Peyer's patch (tissue), 4 donors: Measurements from ENCODE around the gene PSMC6. TPM values are rescaled to one million over a fixed set of nuclear protein-coding genes. Genes with fewer than 3 reads are reported as not detected.

Source experiments
- DNase-seq, 3 donors: peaks; one replicate each; pipeline ENCODE4 v3.0.0-alpha.2; 2017 to 2019
- H3K27ac ChIP-seq, 4 donors: fragments of 200-600 bp; sonication (generic); one replicate each; pipeline ENCODE4 v1.5.1; 2016 to 2019
- H3K27me3 ChIP-seq, 2 donors: fragments of 200-600 bp; sonication (generic); one replicate each; pipeline ENCODE4 v1.5.1; 2019
- H3K36me3 ChIP-seq, 3 donors: fragments of 200-600 bp; sonication (generic); one replicate each; pipeline ENCODE4 v1.5.1; 2016 to 2019
- H3K4me1 ChIP-seq, 4 donors: fragments of 200-600 bp; sonication (generic); one replicate each; pipeline ENCODE4 v1.5.1; 2016 to 2019
- H3K4me3 ChIP-seq, 4 donors: fragments of 200-600 bp; sonication (generic); 1 replicate in 3 of 4; 2 replicates in 1 of 4; pipeline ENCODE4 v1.5.1; 2016 to 2019; ENCODE audit warnings: mild to moderate bottlenecking in 1 of 4
- H3K9me3 ChIP-seq, 4 donors: fragments of 200-600 bp; sonication (generic); one replicate each; pipeline ENCODE4 v1.5.1; 2016 to 2019; ENCODE audit warnings: mild to moderate bottlenecking in 1 of 4
- POLR2A ChIP-seq, 2 donors: fragments of 450-650 bp; IDR thresholded peaks; one replicate each; pipeline ENCODE4 v1.5.1; 2017; ENCODE audit warnings: antibody characterized with exemption in 2 of 2, mild to moderate bottlenecking in 2 of 2, moderate library complexity in 2 of 2
- total RNA-seq, 4 donors: library from RNA; depleted of rRNA; stranded (reverse); fragments of >200 nt; gene quantifications; one replicate each; pipeline ENCODE4 v1.1.0, GENCODE V29; 2016
- TF ChIP-seq, protein P1 (sequence below), 6 experiments: fragments of 450-650 bp in 4 of 6; fragments of 200-600 bp in 2 of 6; sonication (generic) in 1 of 6; IDR thresholded peaks; one replicate each; pipeline ENCODE4 v1.5.1; 2017 to 2019; ENCODE audit warnings: antibody characterized with exemption in 6 of 6, mild to moderate bottlenecking in 3 of 6, moderate library complexity in 1 of 6

PSMC6 gene
- total RNA-seq, 4 donors from 2014 or later = 55.8 to 104 (median 69.5) TPM

DNA sequence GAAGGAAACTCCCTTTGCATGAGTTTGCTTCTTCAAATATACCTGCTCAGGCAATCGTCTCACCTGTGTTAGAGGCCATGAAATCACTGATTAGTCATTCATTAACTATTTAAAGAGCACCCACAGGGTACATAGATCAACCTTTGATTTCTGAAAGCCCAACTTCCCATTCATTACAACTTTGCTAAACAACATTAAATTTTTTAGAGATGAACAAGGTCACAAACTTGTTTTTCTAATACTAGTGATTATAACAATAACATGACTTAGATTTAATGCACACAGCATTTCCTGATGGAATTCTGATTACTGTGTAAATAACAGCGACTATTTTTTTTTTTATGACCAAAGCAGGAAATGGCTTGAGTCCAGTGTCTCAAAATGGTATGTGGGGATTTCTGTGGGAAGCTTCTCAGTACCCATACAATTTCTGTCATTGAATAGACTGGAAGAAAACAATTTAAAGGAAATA is 6.3 kb upstream of the PSMC6 start:
- no peaks in the 10 kb centered on the region for H3K27me3 ChIP-seq
- TF ChIP-seq, protein P1, sequence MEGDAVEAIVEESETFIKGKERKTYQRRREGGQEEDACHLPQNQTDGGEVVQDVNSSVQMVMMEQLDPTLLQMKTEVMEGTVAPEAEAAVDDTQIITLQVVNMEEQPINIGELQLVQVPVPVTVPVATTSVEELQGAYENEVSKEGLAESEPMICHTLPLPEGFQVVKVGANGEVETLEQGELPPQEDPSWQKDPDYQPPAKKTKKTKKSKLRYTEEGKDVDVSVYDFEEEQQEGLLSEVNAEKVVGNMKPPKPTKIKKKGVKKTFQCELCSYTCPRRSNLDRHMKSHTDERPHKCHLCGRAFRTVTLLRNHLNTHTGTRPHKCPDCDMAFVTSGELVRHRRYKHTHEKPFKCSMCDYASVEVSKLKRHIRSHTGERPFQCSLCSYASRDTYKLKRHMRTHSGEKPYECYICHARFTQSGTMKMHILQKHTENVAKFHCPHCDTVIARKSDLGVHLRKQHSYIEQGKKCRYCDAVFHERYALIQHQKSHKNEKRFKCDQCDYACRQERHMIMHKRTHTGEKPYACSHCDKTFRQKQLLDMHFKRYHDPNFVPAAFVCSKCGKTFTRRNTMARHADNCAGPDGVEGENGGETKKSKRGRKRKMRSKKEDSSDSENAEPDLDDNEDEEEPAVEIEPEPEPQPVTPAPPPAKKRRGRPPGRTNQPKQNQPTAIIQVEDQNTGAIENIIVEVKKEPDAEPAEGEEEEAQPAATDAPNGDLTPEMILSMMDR (IDR thresholded peaks at IDR 0.05) = no peak
- no peak for TF ChIP-seq POLR2A (IDR thresholded peaks at IDR 0.05)
- H3K27ac ChIP-seq = peak overlapping the region in 3 of 4 donors; percentile 24 to 80 (median 76)
- no peaks in the 10 kb centered on the region for H3K36me3 ChIP-seq
- H3K4me1 ChIP-seq = peaks cover 0 to 6% (median 0%) of the 10 kb centered on the region in 4 donors
- no peak for DNase-seq
- no peak overlapping the region for H3K4me3 ChIP-seq
- H3K9me3 ChIP-seq = no peaks in the 10 kb centered on the region

GRCh38 chr14:52701223-52701622 is 5.8 kb upstream of the PSMC6 start:
- no peak for TF ChIP-seq POLR2A (IDR thresholded peaks at IDR 0.05)
- TF ChIP-seq, protein P1 (IDR thresholded peaks at IDR 0.05) = no peak

DNA sequence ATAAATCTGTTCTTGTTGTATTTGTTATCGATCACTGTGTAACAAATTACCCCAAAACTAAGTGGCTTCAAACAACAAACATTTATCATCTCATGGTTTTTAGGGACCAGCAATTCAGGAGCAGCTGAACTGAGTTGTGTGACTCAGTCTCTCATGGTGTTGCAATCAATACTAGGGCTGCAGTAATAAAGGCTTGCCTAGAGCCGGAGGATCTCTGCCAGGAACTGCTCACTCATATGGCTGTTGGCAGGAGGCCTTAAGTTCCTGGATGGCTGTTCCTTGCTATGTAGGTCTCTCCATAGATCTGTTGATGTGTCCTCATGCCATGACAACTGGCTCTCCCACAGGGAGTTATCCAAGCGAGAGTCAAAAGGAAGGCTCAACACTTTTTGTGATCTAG is 3.8 kb upstream of the PSMC6 start:
- H3K36me3 ChIP-seq = no peaks in the 10 kb centered on the region
- no peaks in the 10 kb centered on the region for H3K9me3 ChIP-seq
- peak overlapping the region in 1 of 4 donors; percentile 51 for H3K27ac ChIP-seq
- no peak overlapping the region for H3K4me3 ChIP-seq
- peak in 1 of 3 donors; percentile 77 for DNase-seq
- H3K27me3 ChIP-seq = no peaks in the 10 kb centered on the region
- TF ChIP-seq POLR2A (IDR thresholded peaks at IDR 0.05) = no peak
- H3K4me1 ChIP-seq = peaks cover 0 to 11% (median 0%) of the 10 kb centered on the region in 4 donors

More at GRCh38 chr14:52701223-52701622, 5.8 kb upstream of the PSMC6 start:
- peak overlapping the region in 3 of 4 donors; percentile 24 to 80 (median 76) for H3K27ac ChIP-seq
- H3K4me3 ChIP-seq = no peak overlapping the region
- H3K36me3 ChIP-seq = no peaks in the 10 kb centered on the region
- H3K9me3 ChIP-seq = no peaks in the 10 kb centered on the region
- DNase-seq = no peak
- peaks cover 0 to 6% (median 0%) of the 10 kb centered on the region in 4 donors for H3K4me1 ChIP-seq
- H3K27me3 ChIP-seq = no peaks in the 10 kb centered on the region

DNA sequence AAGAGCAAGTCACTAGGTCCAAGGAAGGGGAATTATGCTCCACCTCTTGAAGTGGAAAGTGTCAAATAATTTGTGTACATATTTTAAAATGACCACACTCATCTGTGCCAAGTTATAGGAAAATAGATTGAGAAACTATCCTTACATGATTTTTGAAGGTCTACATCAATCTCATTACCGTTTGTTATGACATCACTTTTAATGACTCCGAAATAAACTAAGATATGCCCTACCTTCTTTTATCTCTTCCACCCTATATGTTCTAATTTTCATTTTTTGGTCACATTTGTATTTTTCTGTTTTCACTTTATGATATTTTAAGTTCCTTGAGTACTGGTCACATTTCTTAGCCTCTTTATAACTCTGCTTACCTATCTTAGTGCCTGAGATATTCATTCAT is 3.3 kb upstream of the PSMC6 start:
- H3K36me3 ChIP-seq = no peaks in the 10 kb centered on the region
- H3K9me3 ChIP-seq = no peaks in the 10 kb centered on the region
- H3K27ac ChIP-seq = peak overlapping the region in 1 of 4 donors; percentile 51
- H3K4me1 ChIP-seq = peaks cover 0 to 16% (median 0%) of the 10 kb centered on the region in 4 donors
- no peaks in the 10 kb centered on the region for H3K27me3 ChIP-seq
- no peak overlapping the region for H3K4me3 ChIP-seq
- no peak for DNase-seq
- TF ChIP-seq POLR2A (IDR thresholded peaks at IDR 0.05) = no peak
- TF ChIP-seq, protein P1 (IDR thresholded peaks at IDR 0.05) = no peak

GRCh38 chr14:52706286-52706685 is 714 bp upstream of the PSMC6 start:
- TF ChIP-seq, protein P1 (IDR thresholded peaks at IDR 0.05) = no peak
- no peak for TF ChIP-seq POLR2A (IDR thresholded peaks at IDR 0.05)
- H3K27me3 ChIP-seq = no peaks in the 10 kb centered on the region
- H3K36me3 ChIP-seq = peaks cover 0 to 22% (median 0%) of the 10 kb centered on the region in 3 donors
- H3K4me1 ChIP-seq = peaks cover 0 to 11% (median 0%) of the 10 kb centered on the region in 4 donors
- H3K9me3 ChIP-seq = no peaks in the 10 kb centered on the region
- DNase-seq = no peak
- peak overlapping the region; percentile 55 to 78 (median 70) for H3K4me3 ChIP-seq
- H3K27ac ChIP-seq = peak overlapping the region; percentile 69 to 91 (median 84)

DNA sequence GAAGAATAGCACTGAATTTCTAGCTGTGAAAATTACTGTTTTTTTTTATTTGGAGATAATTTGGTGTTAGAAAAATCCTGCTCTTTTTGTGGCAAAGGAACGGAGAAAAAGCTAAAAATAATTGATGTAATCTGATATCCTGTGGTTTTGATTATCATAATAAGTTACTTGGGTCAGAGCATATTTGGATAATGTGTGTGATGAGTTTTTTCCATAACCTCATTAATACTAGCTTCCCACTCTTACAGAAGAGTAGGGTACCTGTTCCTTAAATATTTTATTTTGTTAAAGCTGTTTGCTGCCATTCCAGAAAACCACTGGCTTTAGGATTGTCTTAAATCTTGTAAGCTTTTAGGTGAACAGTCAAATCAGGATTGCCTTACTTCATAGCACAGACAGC is 4.7 kb downstream of the PSMC6 start:
- Histone ChIP-seq H3K36me3 (peaks cover 0 to 74% (median 3%) of the 10 kb centered on the region in 3 donors), H3K9me3 (no peaks in the 10 kb centered on the region), H3K4me1 (peaks cover 0 to 11% (median 0%) of the 10 kb centered on the region in 4 donors), H3K4me3 (no peak overlapping the region), H3K27ac (no peak overlapping the region), H3K27me3 (no peaks in the 10 kb centered on the region)
- DNase-seq = no peak
- TF ChIP-seq POLR2A (IDR thresholded peaks at IDR 0.05) = no peak
- TF ChIP-seq, protein P1 (IDR thresholded peaks at IDR 0.05) = no peak
